ENCODE measurements around the gene TOMT. TPM values are rescaled to one million over a fixed set of nuclear protein-coding genes. Genes with fewer than 3 reads are reported as not detected.

Gene TOMT
- total and polyA plus RNA-seq, 2 experiments from 2014 or later = not detected

DNA sequence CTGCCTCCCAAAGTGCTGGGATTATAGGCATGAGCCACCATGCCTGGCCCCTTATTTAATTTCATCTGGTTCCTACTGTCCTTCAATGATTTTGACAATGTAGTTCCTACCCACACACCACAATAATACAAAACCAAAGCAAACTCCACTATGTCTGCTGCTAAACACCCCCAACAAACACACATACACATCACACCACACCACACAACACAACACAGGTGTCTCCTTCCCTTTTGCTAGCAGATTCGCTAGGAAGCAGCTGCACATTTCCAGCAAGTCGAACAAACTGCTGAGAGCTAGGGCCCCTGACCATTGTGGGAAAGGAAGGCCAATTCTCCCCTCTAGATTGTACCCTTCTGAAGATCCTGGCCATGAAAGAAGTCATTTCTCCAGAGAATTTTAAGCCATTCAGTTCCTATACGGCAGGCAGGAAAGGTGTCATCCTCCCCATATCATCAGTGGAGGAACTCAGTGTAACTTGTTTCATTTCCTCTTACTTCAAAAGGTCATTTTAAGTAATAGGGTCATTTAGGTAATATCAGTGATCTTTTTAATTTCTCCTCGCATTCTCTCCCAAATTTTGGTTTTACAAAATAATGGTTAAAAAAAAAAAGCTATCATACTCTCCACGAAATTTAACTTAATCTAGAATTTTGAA is 43.9 kb upstream of the TOMT start:
- H3K27ac Mint-ChIP-seq = no peak overlapping the region
- H3K27ac ChIP-seq (ENCODE audit: low read depth) = no peak overlapping the region

More for the DNA sequence above, 43.9 kb upstream of the TOMT start:
- Histone ChIP-seq H2AFZ (no peak overlapping the region), H3K4me1 (ENCODE audit: insufficient read depth) (no peaks in the 10 kb centered on the region), H3K79me2 (replicated peaks; ENCODE audit: insufficient read depth) (peaks cover 33% of the 10 kb centered on the region), H4K20me1 (replicated peaks; ENCODE audit: insufficient read depth) (peaks cover 11% of the 10 kb centered on the region; the same call in 1 of the 2 replicates), H3F3A (replicated peaks; ENCODE audit: low read depth) (no peaks in the 10 kb centered on the region), H3K4me3 (no peak overlapping the region), H3K27me3 (ENCODE audit: insufficient read depth) (no peaks in the 10 kb centered on the region), H3K9me2 (ENCODE audit: insufficient read depth) (no peaks in the 10 kb centered on the region), H3K4me2 (no peak overlapping the region), H3K36me3 (ENCODE audit: insufficient read depth) (no peaks in the 10 kb centered on the region; the same call in 1 of the 2 replicates)
- Mint-ChIP-seq H3K36me3 (ENCODE audit: low read depth) (peaks cover 4% of the 10 kb centered on the region), H3K9me3 (no peaks in the 10 kb centered on the region), H3K27me3 (ENCODE audit: insufficient read depth, low read depth, poor library complexity) (no peaks in the 10 kb centered on the region), H3K4me3 (no peak overlapping the region), H3K4me1 (no peaks in the 10 kb centered on the region)
- TF ChIP-seq, protein P1, sequence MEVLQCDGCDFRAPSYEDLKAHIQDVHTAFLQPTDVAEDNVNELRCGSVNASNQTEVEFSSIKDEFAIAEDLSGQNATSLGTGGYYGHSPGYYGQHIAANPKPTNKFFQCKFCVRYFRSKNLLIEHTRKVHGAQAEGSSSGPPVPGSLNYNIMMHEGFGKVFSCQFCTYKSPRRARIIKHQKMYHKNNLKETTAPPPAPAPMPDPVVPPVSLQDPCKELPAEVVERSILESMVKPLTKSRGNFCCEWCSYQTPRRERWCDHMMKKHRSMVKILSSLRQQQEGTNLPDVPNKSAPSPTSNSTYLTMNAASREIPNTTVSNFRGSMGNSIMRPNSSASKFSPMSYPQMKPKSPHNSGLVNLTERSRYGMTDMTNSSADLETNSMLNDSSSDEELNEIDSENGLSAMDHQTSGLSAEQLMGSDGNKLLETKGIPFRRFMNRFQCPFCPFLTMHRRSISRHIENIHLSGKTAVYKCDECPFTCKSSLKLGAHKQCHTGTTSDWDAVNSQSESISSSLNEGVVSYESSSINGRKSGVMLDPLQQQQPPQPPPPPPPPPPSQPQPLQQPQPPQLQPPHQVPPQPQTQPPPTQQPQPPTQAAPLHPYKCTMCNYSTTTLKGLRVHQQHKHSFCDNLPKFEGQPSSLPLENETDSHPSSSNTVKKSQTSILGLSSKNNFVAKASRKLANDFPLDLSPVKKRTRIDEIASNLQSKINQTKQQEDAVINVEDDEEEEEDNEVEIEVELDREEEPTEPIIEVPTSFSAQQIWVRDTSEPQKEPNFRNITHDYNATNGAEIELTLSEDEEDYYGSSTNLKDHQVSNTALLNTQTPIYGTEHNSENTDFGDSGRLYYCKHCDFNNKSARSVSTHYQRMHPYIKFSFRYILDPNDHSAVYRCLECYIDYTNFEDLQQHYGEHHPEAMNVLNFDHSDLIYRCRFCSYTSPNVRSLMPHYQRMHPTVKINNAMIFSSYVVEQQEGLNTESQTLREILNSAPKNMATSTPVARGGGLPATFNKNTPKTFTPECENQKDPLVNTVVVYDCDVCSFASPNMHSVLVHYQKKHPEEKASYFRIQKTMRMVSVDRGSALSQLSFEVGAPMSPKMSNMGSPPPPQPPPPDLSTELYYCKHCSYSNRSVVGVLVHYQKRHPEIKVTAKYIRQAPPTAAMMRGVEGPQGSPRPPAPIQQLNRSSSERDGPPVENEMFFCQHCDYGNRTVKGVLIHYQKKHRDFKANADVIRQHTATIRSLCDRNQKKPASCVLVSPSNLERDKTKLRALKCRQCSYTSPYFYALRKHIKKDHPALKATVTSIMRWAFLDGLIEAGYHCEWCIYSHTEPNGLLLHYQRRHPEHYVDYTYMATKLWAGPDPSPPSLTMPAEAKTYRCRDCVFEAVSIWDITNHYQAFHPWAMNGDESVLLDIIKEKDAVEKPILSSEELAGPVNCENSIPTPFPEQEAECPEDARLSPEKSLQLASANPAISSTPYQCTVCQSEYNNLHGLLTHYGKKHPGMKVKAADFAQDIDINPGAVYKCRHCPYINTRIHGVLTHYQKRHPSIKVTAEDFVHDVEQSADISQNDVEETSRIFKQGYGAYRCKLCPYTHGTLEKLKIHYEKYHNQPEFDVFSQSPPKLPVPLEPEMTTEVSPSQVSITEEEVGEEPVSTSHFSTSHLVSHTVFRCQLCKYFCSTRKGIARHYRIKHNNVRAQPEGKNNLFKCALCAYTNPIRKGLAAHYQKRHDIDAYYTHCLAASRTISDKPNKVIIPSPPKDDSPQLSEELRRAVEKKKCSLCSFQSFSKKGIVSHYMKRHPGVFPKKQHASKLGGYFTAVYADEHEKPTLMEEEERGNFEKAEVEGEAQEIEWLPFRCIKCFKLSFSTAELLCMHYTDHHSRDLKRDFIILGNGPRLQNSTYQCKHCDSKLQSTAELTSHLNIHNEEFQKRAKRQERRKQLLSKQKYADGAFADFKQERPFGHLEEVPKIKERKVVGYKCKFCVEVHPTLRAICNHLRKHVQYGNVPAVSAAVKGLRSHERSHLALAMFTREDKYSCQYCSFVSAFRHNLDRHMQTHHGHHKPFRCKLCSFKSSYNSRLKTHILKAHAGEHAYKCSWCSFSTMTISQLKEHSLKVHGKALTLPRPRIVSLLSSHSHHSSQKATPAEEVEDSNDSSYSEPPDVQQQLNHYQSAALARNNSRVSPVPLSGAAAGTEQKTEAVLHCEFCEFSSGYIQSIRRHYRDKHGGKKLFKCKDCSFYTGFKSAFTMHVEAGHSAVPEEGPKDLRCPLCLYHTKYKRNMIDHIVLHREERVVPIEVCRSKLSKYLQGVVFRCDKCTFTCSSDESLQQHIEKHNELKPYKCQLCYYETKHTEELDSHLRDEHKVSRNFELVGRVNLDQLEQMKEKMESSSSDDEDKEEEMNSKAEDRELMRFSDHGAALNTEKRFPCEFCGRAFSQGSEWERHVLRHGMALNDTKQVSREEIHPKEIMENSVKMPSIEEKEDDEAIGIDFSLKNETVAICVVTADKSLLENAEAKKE (CRISPR knock-in tag; IDR thresholded peaks at IDR 0.05) = no peak
- TF ChIP-seq CREB1 (CRISPR knock-in tag; IDR thresholded peaks at IDR 0.05; ENCODE audit: low read depth) (no peak), EZH2phosphoT487 (IDR thresholded peaks at IDR 0.05; ENCODE audit: unreplicated experiment) (no peak), POLR2AphosphoS5 (IDR thresholded peaks at IDR 0.05; ENCODE audit: low read depth) (no peak), ZNF331 (CRISPR knock-in tag; IDR thresholded peaks at IDR 0.05; ENCODE audit: low read depth) (no peak), STAT1 (IDR thresholded peaks at IDR 0.05; ENCODE audit: unreplicated experiment) (no peak)
- TF ChIP-seq, protein P2, sequence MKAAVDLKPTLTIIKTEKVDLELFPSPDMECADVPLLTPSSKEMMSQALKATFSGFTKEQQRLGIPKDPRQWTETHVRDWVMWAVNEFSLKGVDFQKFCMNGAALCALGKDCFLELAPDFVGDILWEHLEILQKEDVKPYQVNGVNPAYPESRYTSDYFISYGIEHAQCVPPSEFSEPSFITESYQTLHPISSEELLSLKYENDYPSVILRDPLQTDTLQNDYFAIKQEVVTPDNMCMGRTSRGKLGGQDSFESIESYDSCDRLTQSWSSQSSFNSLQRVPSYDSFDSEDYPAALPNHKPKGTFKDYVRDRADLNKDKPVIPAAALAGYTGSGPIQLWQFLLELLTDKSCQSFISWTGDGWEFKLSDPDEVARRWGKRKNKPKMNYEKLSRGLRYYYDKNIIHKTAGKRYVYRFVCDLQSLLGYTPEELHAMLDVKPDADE (IDR thresholded peaks at IDR 0.05) = no peak
- no peak for ATAC-seq
- DNase-seq (ENCODE audit: low spot score) = no peak

Data from GM23338 (cell line).